B cell (primary cell): Measurements from ENCODE around the gene EP400.

ENCODE experiments used
- EZH2 ChIP-seq: IDR thresholded peaks from 2 replicates; pipeline ENCODE4 v1.6.1; 2012; ENCODE audit warnings: borderline replicate concordance, low read depth, mild to moderate bottlenecking, moderate library complexity, low read length; ENCODE audit not compliant: insufficient read depth, poor library complexity, severe bottlenecking
- TF ChIP-seq, protein P1 (sequence below): fragments of 200-600 bp; IDR thresholded peaks from one replicate; pipeline ENCODE4 v1.8.0; 2022; ENCODE audit warnings: antibody characterized with exemption, mild to moderate bottlenecking

DNA sequence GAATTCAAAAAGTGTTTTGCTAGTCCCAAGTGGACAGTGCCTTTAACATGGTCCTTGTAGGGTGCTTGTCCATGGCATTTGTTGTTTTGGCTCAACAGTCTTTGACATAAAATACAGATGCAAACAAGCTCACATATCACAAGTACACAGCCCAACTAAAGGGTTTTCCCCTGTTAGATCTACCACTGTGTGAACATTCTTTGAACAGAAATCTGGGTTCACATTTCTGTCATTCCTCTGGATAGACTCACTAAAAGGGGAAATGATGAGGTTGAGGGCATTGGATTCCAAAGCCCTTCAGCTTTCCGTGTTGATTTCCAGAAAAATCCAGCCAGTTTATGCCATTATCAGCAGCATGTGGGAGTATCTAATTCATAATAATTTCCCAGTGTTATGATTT, 54.1 kb downstream of the EP400 start:
- TF ChIP-seq, protein P1, sequence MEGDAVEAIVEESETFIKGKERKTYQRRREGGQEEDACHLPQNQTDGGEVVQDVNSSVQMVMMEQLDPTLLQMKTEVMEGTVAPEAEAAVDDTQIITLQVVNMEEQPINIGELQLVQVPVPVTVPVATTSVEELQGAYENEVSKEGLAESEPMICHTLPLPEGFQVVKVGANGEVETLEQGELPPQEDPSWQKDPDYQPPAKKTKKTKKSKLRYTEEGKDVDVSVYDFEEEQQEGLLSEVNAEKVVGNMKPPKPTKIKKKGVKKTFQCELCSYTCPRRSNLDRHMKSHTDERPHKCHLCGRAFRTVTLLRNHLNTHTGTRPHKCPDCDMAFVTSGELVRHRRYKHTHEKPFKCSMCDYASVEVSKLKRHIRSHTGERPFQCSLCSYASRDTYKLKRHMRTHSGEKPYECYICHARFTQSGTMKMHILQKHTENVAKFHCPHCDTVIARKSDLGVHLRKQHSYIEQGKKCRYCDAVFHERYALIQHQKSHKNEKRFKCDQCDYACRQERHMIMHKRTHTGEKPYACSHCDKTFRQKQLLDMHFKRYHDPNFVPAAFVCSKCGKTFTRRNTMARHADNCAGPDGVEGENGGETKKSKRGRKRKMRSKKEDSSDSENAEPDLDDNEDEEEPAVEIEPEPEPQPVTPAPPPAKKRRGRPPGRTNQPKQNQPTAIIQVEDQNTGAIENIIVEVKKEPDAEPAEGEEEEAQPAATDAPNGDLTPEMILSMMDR = no peak
- TF ChIP-seq EZH2 = no peak
